HCT116 (cell line): ENCODE results near the gene GNB1L. TPM values are rescaled to one million over a fixed set of nuclear protein-coding genes. Genes with fewer than 3 reads are reported as not detected.

Source experiments
- ATAC-seq: fragments of 200-7000 bp; cut with Tn5 transposase; 2 replicates; pipeline ENCODE4 v1.9.1; 2020; ENCODE audit warnings: mild to moderate bottlenecking, moderate library complexity
- BruUV-seq: library from RNA; stranded (reverse); fragments of 400-500 nt; replicated peaks from 2 replicates; lab custom pipeline; 2021; lab: Mats Ljungman, UMichigan
- CTCF ChIA-PET: fragments of 300-600 bp; sonication (Branson Sonifier 250); formaldehyde crosslinking; loops from one replicate; lab custom pipeline; 2021; ENCODE audit warnings: antibody characterized with exemption; lab: Charles Lee
- POLR2A ChIA-PET: fragments of 300-600, 350-600 bp; sonication (Branson Sonifier 250); formaldehyde crosslinking; loops from one replicate; lab custom pipeline; 2021; ENCODE audit warnings: antibody characterized with exemption; lab: Charles Lee
- RAD21 ChIA-PET, 2 experiments: fragments of 300-600 bp; sonication (Branson Sonifier 250); formaldehyde crosslinking; loops; one replicate each; lab custom pipeline; 2023; ENCODE audit warnings: low total read pairs in 2 of 2; ENCODE audit not compliant: uncharacterized antibody in 2 of 2, unreplicated experiment in 2 of 2, low non-redundant PET in 1 of 2; lab: Charles Lee
- DNase-seq: peaks from one replicate; pipeline ENCODE4 v3.0.0-alpha.2; 2010; ENCODE audit warnings: low read depth, low spot score
- H2AFZ ChIP-seq: fragments of 200-600 bp; shearing (Covaris generic), sonication (generic); 2 replicates; pipeline ENCODE4 v1.6.1; 2017; ENCODE audit warnings: low read depth, mixed run types, mixed read lengths, antibody characterized with exemption, low read length; ENCODE audit not compliant: poor library complexity, severe bottlenecking
- H3K27ac ChIP-seq: 2 replicates; pipeline ENCODE4 v1.5.1; 2012; ENCODE audit warnings: low read depth, low read length
- H3K27me3 ChIP-seq: fragments of 200-600 bp; sonication (generic); 2 replicates; pipeline ENCODE4 v1.6.1; 2016; ENCODE audit warnings: mixed run types, low read length, mixed read lengths; ENCODE audit not compliant: insufficient read depth
- H3K36me3 ChIP-seq, 2 experiments: fragments of 200-500 bp in 1 of 2; fragments of 200-600 bp in 1 of 2; sonication (Bioruptor generic) in 1 of 2; sonication (generic) in 1 of 2; 2 replicates each; pipeline versions ENCODE4 v1.5.1 to v1.6.1; 2014 to 2016; ENCODE audit warnings: low read length in 2 of 2, inconsistent platforms in 1 of 2, mixed read lengths in 1 of 2, mixed run types in 1 of 2; ENCODE audit not compliant: insufficient read depth in 2 of 2, control insufficient read depth in 1 of 2
- H3K4me1 ChIP-seq, 2 experiments: fragments of 200-600 bp in 1 of 2; sonication (generic) in 1 of 2; 2 replicates each; pipeline versions ENCODE4 v1.5.1 to v1.6.1; 2012 to 2017; ENCODE audit warnings: low read length in 2 of 2, inconsistent platforms in 1 of 2, mild to moderate bottlenecking in 1 of 2, mixed read lengths in 1 of 2, mixed run types in 1 of 2, moderate library complexity in 1 of 2; ENCODE audit not compliant: insufficient read depth in 2 of 2, control insufficient read depth in 1 of 2
- H3K4me2 ChIP-seq: fragments of 200-600 bp; sonication (generic); 2 replicates; pipeline ENCODE4 v1.6.1; 2017; ENCODE audit warnings: mixed run types, low read length, mixed read lengths
- H3K4me3 ChIP-seq, 2 experiments: fragments of 200-600 bp in 1 of 2; sonication (generic) in 1 of 2; replicated peaks in 1 of 2; 2 replicates each; pipeline ENCODE4 v1.5.1; 2011 to 2016; ENCODE audit warnings: low read length in 2 of 2, control low read depth in 1 of 2, low read depth in 1 of 2, mild to moderate bottlenecking in 1 of 2, mixed read lengths in 1 of 2, mixed run types in 1 of 2
- H3K79me2 ChIP-seq: fragments of 200-600 bp; sonication (generic); 2 replicates; pipeline ENCODE4 v1.6.1; 2017; ENCODE audit warnings: mild to moderate bottlenecking, mixed run types, low read length, moderate library complexity, mixed read lengths; ENCODE audit not compliant: insufficient read depth
- H3K9ac ChIP-seq: fragments of 200-600 bp; sonication (generic); 2 replicates; pipeline ENCODE4 v1.6.1; 2016; ENCODE audit warnings: low read length, mixed read lengths
- H3K9me2 ChIP-seq: fragments of 200-600 bp; sonication (generic), shearing (Covaris generic); 2 replicates; pipeline ENCODE4 v1.6.1; 2017; ENCODE audit warnings: mixed run types, mild to moderate bottlenecking, moderate library complexity; ENCODE audit not compliant: insufficient read depth
- H3K9me3 ChIP-seq, 2 experiments: fragments of 200-500 bp in 1 of 2; fragments of 200-600 bp in 1 of 2; sonication (Bioruptor generic) in 1 of 2; sonication (generic) in 1 of 2; 2 replicates each; pipeline ENCODE4 v1.6.1; 2014 to 2017; ENCODE audit warnings: low read length in 2 of 2, mixed read lengths in 2 of 2, inconsistent platforms in 1 of 2, low read depth in 1 of 2, mild to moderate bottlenecking in 1 of 2, mixed run types in 1 of 2, moderate library complexity in 1 of 2; ENCODE audit not compliant: control insufficient read depth in 1 of 2, insufficient read depth in 1 of 2
- H4K20me1 ChIP-seq: fragments of 200-600 bp; sonication (generic), shearing (Covaris generic); 2 replicates; pipeline ENCODE4 v1.6.1; 2017; ENCODE audit warnings: mixed run types, mild to moderate bottlenecking, moderate library complexity; ENCODE audit not compliant: insufficient read depth
- ATF3 ChIP-seq: IDR thresholded peaks from 2 replicates; pipeline ENCODE4 v1.6.1; 2012
- CBX3 ChIP-seq: IDR thresholded peaks from 2 replicates; pipeline ENCODE4 v1.6.1; 2012; ENCODE audit warnings: low read depth
- EGR1 ChIP-seq: IDR thresholded peaks from 2 replicates; pipeline ENCODE4 v1.6.1; 2012; ENCODE audit warnings: low read depth
- ELF1 ChIP-seq: IDR thresholded peaks from 2 replicates; pipeline ENCODE4 v1.6.1; 2012; ENCODE audit warnings: low read depth, borderline replicate concordance
- EZH2phosphoT487 ChIP-seq: fragments of 200-600 bp; IDR thresholded peaks from 2 replicates; pipeline ENCODE4 v1.6.1; 2018; ENCODE audit warnings: antibody characterized with exemption, borderline replicate concordance
- JUND ChIP-seq: IDR thresholded peaks from 2 replicates; pipeline ENCODE4 v1.6.1; 2012
- POLR2AphosphoS5 ChIP-seq: IDR thresholded peaks from 2 replicates; pipeline ENCODE4 v1.6.1; 2011; ENCODE audit warnings: mild to moderate bottlenecking, low read depth, low read length, moderate library complexity
- SIN3A ChIP-seq: IDR thresholded peaks from 2 replicates; pipeline ENCODE4 v1.6.1; 2012; ENCODE audit warnings: low read depth
- SRF ChIP-seq: IDR thresholded peaks from 2 replicates; pipeline ENCODE4 v1.6.1; 2012; ENCODE audit warnings: low read depth
- TCF7L2 ChIP-seq: IDR thresholded peaks from 2 replicates; pipeline ENCODE4 v1.7.0; 2011; ENCODE audit warnings: borderline replicate concordance, inconsistent platforms; ENCODE audit not compliant: insufficient read depth, insufficient read length; ENCODE audit errors: extremely low read depth
- ZBTB33 ChIP-seq: IDR thresholded peaks from 2 replicates; pipeline ENCODE4 v1.6.1; 2011; ENCODE audit warnings: mild to moderate bottlenecking, low read length, moderate library complexity; ENCODE audit not compliant: insufficient replicate concordance; ENCODE audit errors: extremely low read depth
- ZFX ChIP-seq: fragments of 450-650 bp; IDR thresholded peaks from 2 replicates; pipeline ENCODE4 v1.6.1; 2017
- intact Hi-C: fragments of 100-400 bp; cut with micrococcal nuclease; formaldehyde crosslinking; loops from 2 replicates; pipeline ENCODE4 v1.10.0; 2022
- total RNA-seq: library from RNA; stranded (reverse); gene quantifications from one replicate; pipeline ENCODE4 v1.2.1, GENCODE V29; 2021; ENCODE audit not compliant: unreplicated experiment
- TF ChIP-seq, protein P1 (sequence below): IDR thresholded peaks from 2 replicates; pipeline ENCODE4 v1.6.1; 2012

Gene GNB1L
- total RNA-seq, 1 experiment from 2014 or later: 12.1 TPM

GRCh38 chr22:19857382-19857781, 2.7 kb upstream of the GNB1L start (continued):
- TF ChIP-seq ZBTB33: no peak

- H3K79me2 ChIP-seq: peaks cover 54% of the 10 kb centered on the region
- peak overlapping the region; percentile 97 to 99 for H3K4me3 ChIP-seq
- H3K36me3 ChIP-seq: peaks cover 13 to 14% of the 10 kb centered on the region in 2 experiments; a peak in 3 of 4 replicates
- ChIA-PET RAD21 (no interaction called here), POLR2A (interaction anchor here (0.9 to 2.1 kb wide), 2 partner anchors 11 to 16 kb away, joined by 3 to 6 read pairs; no protein-coding TSS in a partner anchor), CTCF (interaction anchor here (1.4 kb wide), 1 partner anchor 99 kb away, joined by 3 read pairs; no protein-coding TSS in a partner anchor)
- no TSS peak for BruUV-seq
- no peaks in the 10 kb centered on the region for H3K9me3 ChIP-seq
- no peak for TF ChIP-seq ATF3
- TF ChIP-seq EGR1: no peak
- no peak for TF ChIP-seq JUND
- no peak for TF ChIP-seq ELF1
- TF ChIP-seq SRF: no peak
- TF ChIP-seq, protein P1, sequence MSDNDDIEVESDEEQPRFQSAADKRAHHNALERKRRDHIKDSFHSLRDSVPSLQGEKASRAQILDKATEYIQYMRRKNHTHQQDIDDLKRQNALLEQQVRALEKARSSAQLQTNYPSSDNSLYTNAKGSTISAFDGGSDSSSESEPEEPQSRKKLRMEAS: no peak
- no peak for TF ChIP-seq TCF7L2
- TF ChIP-seq POLR2AphosphoS5: peak; percentile 20; the same call in 1 of the 2 replicates
- peak; percentile 73 for TF ChIP-seq ZFX
- TF ChIP-seq CBX3: no peak
- no peak for TF ChIP-seq SIN3A
- TF ChIP-seq ZBTB33: no peak
- TF ChIP-seq EZH2phosphoT487: no peak
- H4K20me1 ChIP-seq: no peaks in the 10 kb centered on the region
- intact Hi-C loops: loop anchor here (5.0 kb wide), 1 partner anchor 88 kb away; no protein-coding TSS in a partner anchor
- H3K27ac ChIP-seq: peak overlapping the region; percentile 99
- no peaks in the 10 kb centered on the region for H3K27me3 ChIP-seq
- peak overlapping the region; percentile 97 for H3K9ac ChIP-seq
- H2AFZ ChIP-seq: no peak overlapping the region
- peak; percentile 42 for ATAC-seq
- peak; percentile 31 for DNase-seq
- peak overlapping the region; percentile 94 for H3K4me2 ChIP-seq
- peaks cover 31 to 45% of the 10 kb centered on the region in 2 experiments for H3K4me1 ChIP-seq
- no peaks in the 10 kb centered on the region for H3K9me2 ChIP-seq
Observed at GRCh38 chr22:19855504-19856409, 1.1 kb upstream of the GNB1L start.
